Lung (tissue), 12 donors: ENCODE data around the gene BICDL1. TPM values are rescaled to one million over a fixed set of nuclear protein-coding genes. Genes with fewer than 3 reads are reported as not detected.

Experiments
- ATAC-seq: fragments of 200-7000 bp; cut with Tn5 transposase; one replicate; pipeline ENCODE4 v1.9.1; 2020; ENCODE audit warnings: moderate number of reproducible peaks; ENCODE audit not compliant: insufficient read depth, low FRiP score
- DNase-seq, 3 donors: peaks; one replicate each; pipeline ENCODE4 v3.0.0-alpha.2; 2013 to 2017
- H3K27ac ChIP-seq, 2 donors: one replicate each; pipeline ENCODE4 v1.5.1; 2013; ENCODE audit warnings: mild to moderate bottlenecking in 2 of 2, moderate library complexity in 2 of 2, control low read depth in 1 of 2, inconsistent platforms in 1 of 2, low read depth in 1 of 2, low read length in 1 of 2
- H3K27me3 ChIP-seq, 3 donors: one replicate each; pipeline ENCODE4 v1.5.1; 2013; ENCODE audit warnings: low read length in 2 of 3; ENCODE audit not compliant: control insufficient read depth in 3 of 3, insufficient read depth in 3 of 3
- H3K36me3 ChIP-seq, 4 donors: one replicate each; pipeline ENCODE4 v1.5.1; 2013; ENCODE audit warnings: low read length in 4 of 4, mild to moderate bottlenecking in 1 of 4, moderate library complexity in 1 of 4; ENCODE audit not compliant: control insufficient read depth in 4 of 4, insufficient read depth in 4 of 4
- H3K4me1 ChIP-seq, 5 donors: one replicate each; pipeline ENCODE4 v1.5.1; 2013; ENCODE audit warnings: low read length in 5 of 5, mild to moderate bottlenecking in 2 of 5, moderate library complexity in 1 of 5; ENCODE audit not compliant: control insufficient read depth in 5 of 5, insufficient read depth in 5 of 5
- H3K4me3 ChIP-seq: one replicate; pipeline ENCODE4 v1.5.1; 2013; ENCODE audit warnings: mild to moderate bottlenecking, control low read depth, moderate library complexity
- H3K9ac ChIP-seq, 2 donors: one replicate each; pipeline ENCODE4 v1.5.1; 2013; ENCODE audit warnings: low read length in 2 of 2, control low read depth in 1 of 2; ENCODE audit not compliant: insufficient read depth in 1 of 2
- H3K9me3 ChIP-seq, 4 donors: one replicate each; pipeline ENCODE4 v1.5.1; 2013; ENCODE audit warnings: low read length in 3 of 4, mild to moderate bottlenecking in 1 of 4, moderate library complexity in 1 of 4; ENCODE audit not compliant: control insufficient read depth in 4 of 4, insufficient read depth in 3 of 4
- CTCF ChIP-seq: IDR thresholded peaks from 2 replicates; pipeline ENCODE4 v1.5.1; 2012; ENCODE audit warnings: mild to moderate bottlenecking; ENCODE audit errors: control extremely low read depth, extremely low read depth
- WGBS, 2 donors: extraction: QIAGEN DNeasy Blood & Tissue Kit; methylation state at CpG; one replicate each; pipeline ENCODE4 v1.1.7; 2013; 5-methylcytosine and 5-hydroxymethylcytosine counted together
- polyA plus RNA-seq, 2 donors: library from polyadenylated mRNA; stranded (reverse); fragments of 200-250 nt; gene quantifications; one replicate each; pipeline ENCODE4 v1.2.1, GENCODE V29; 2013
- total RNA-seq, 2 donors: library from RNA; depleted of rRNA in 1 of 2; stranded (reverse); fragments of >200 nt in 1 of 2; gene quantifications; one replicate each; pipeline ENCODE4 v1.2.1, GENCODE V29; 2014 to 2021
- donor health status: control.
- donor health status: control.
- donor health status: Bipolar disorder and iron deficiency.
- donor health status: healthy.
- donor health status: DM: yes; HTN: yes; CAD: no.

Gene BICDL1
- total and polyA plus RNA-seq, 4 donors = 5.2 to 23.7 (median 13.7) TPM

DNA sequence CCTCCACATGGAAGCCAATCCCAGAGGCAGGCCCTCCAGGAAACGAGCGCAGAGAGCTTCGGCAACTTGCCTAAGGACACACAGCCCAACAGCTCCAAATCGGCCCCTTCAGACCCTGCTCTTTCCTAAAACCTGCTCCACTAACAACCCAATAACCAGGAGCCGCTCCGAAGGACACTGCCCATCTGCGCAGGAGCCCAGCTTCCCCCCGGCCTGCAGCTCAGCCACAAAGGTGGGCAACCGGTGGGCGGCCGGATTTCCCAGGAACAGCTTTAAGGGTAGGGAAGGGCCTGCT, 114.0 kb downstream of the BICDL1 start:
- Histone ChIP-seq H3K9ac (no peak overlapping the region), H3K36me3 (peaks cover 6 to 71% (median 17%) of the 10 kb centered on the region in 4 donors), H3K9me3 (no peaks in the 10 kb centered on the region), H3K4me3 (no peak overlapping the region), H3K27me3 (peaks cover 0 to 2% (median 0%) of the 10 kb centered on the region in 3 donors), H3K27ac (no peak overlapping the region), H3K4me1 (peaks cover 0 to 15% (median 6%) of the 10 kb centered on the region in 5 donors)
- 92 to 96% methylated on average over 11 of the region's 11 CpGs for WGBS, 2 donors
- DNase-seq (no peak), ATAC-seq (no peak)
- TF ChIP-seq CTCF = no peak

DNA sequence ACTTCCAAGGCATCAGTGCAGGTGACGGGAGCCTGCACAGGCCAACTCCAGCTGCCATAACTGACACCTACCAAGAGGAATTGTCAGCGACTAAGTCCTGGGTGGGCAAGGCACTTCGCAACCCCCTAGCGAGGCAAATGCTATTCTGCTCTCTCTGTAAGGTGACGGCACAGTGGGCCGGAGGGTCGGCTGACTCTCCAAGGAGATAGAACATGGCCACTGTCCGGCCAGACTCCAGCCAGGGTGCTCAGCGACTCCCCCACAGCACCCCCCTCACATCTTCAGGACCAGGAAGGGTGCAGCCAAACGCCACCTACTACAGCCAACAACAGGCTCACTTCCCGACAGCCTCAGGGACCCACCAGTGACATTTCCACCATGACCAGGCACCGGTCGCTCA, 114.3 kb downstream of the BICDL1 start:
- no peak for TF ChIP-seq CTCF
- peaks cover 0 to 2% (median 0%) of the 10 kb centered on the region in 3 donors for H3K27me3 ChIP-seq
- H3K9ac ChIP-seq = no peak overlapping the region
- no peak overlapping the region for H3K27ac ChIP-seq
- H3K4me3 ChIP-seq = no peak overlapping the region
- H3K9me3 ChIP-seq = no peaks in the 10 kb centered on the region
- H3K4me1 ChIP-seq = peaks cover 0 to 15% (median 6%) of the 10 kb centered on the region in 5 donors
- H3K36me3 ChIP-seq = peaks cover 6 to 70% (median 13%) of the 10 kb centered on the region in 4 donors
- no peak for ATAC-seq
- 95 to 96% methylated on average over 13 of the region's 13 CpGs for WGBS, 2 donors
- no peak for DNase-seq

GRCh38 chr12:120106151-120106550, 117.1 kb downstream of the BICDL1 start:
- Histone ChIP-seq H3K9ac (no peak overlapping the region), H3K27me3 (peaks cover 0 to 2% (median 0%) of the 10 kb centered on the region in 3 donors), H3K4me3 (no peak overlapping the region), H3K36me3 (peaks cover 3 to 47% (median 7%) of the 10 kb centered on the region in 4 donors), H3K4me1 (peaks cover 0 to 20% (median 1%) of the 10 kb centered on the region in 5 donors), H3K27ac (no peak overlapping the region), H3K9me3 (no peaks in the 10 kb centered on the region)
- 89 to 93% methylated on average over 1 of the region's 1 CpG for WGBS, 2 donors
- no peak for TF ChIP-seq CTCF
- ATAC-seq (no peak), DNase-seq (no peak)
